HCT116 (cell line): ENCODE data around the gene CLCF1. TPM values are rescaled to one million over a fixed set of nuclear protein-coding genes. Genes with fewer than 3 reads are reported as not detected.

Experiments used
- ATAC-seq: fragments of 200-7000 bp; cut with Tn5 transposase; 2 replicates; pipeline ENCODE4 v1.9.1; 2020; ENCODE audit warnings: mild to moderate bottlenecking, moderate library complexity
- BruUV-seq: library from RNA; stranded (reverse); fragments of 400-500 nt; replicated peaks from 2 replicates; lab custom pipeline; 2021; lab: Mats Ljungman, UMichigan
- CTCF ChIA-PET: fragments of 300-600 bp; sonication (Branson Sonifier 250); formaldehyde crosslinking; loops from one replicate; lab custom pipeline; 2021; ENCODE audit warnings: antibody characterized with exemption; lab: Charles Lee
- POLR2A ChIA-PET: fragments of 300-600, 350-600 bp; sonication (Branson Sonifier 250); formaldehyde crosslinking; loops from one replicate; lab custom pipeline; 2021; ENCODE audit warnings: antibody characterized with exemption; lab: Charles Lee
- RAD21 ChIA-PET, 2 experiments: fragments of 300-600 bp; sonication (Branson Sonifier 250); formaldehyde crosslinking; loops; one replicate each; lab custom pipeline; 2023; ENCODE audit warnings: low total read pairs in 2 of 2; ENCODE audit not compliant: uncharacterized antibody in 2 of 2, unreplicated experiment in 2 of 2, low non-redundant PET in 1 of 2; lab: Charles Lee
- DNase-seq: peaks from one replicate; pipeline ENCODE4 v3.0.0-alpha.2; 2010; ENCODE audit warnings: low read depth, low spot score
- H2AFZ ChIP-seq: fragments of 200-600 bp; shearing (Covaris generic), sonication (generic); 2 replicates; pipeline ENCODE4 v1.6.1; 2017; ENCODE audit warnings: low read depth, mixed run types, mixed read lengths, antibody characterized with exemption, low read length; ENCODE audit not compliant: poor library complexity, severe bottlenecking
- H3K27ac ChIP-seq: 2 replicates; pipeline ENCODE4 v1.5.1; 2012; ENCODE audit warnings: low read depth, low read length
- H3K27me3 ChIP-seq: fragments of 200-600 bp; sonication (generic); 2 replicates; pipeline ENCODE4 v1.6.1; 2016; ENCODE audit warnings: mixed run types, low read length, mixed read lengths; ENCODE audit not compliant: insufficient read depth
- H3K36me3 ChIP-seq, 2 experiments: fragments of 200-500 bp in 1 of 2; fragments of 200-600 bp in 1 of 2; sonication (Bioruptor generic) in 1 of 2; sonication (generic) in 1 of 2; 2 replicates each; pipeline versions ENCODE4 v1.5.1 to v1.6.1; 2014 to 2016; ENCODE audit warnings: low read length in 2 of 2, inconsistent platforms in 1 of 2, mixed read lengths in 1 of 2, mixed run types in 1 of 2; ENCODE audit not compliant: insufficient read depth in 2 of 2, control insufficient read depth in 1 of 2
- H3K4me1 ChIP-seq, 2 experiments: fragments of 200-600 bp in 1 of 2; sonication (generic) in 1 of 2; 2 replicates each; pipeline versions ENCODE4 v1.5.1 to v1.6.1; 2012 to 2017; ENCODE audit warnings: low read length in 2 of 2, inconsistent platforms in 1 of 2, mild to moderate bottlenecking in 1 of 2, mixed read lengths in 1 of 2, mixed run types in 1 of 2, moderate library complexity in 1 of 2; ENCODE audit not compliant: insufficient read depth in 2 of 2, control insufficient read depth in 1 of 2
- H3K4me2 ChIP-seq: fragments of 200-600 bp; sonication (generic); 2 replicates; pipeline ENCODE4 v1.6.1; 2017; ENCODE audit warnings: mixed run types, low read length, mixed read lengths
- H3K4me3 ChIP-seq, 2 experiments: fragments of 200-600 bp in 1 of 2; sonication (generic) in 1 of 2; replicated peaks in 1 of 2; 2 replicates each; pipeline ENCODE4 v1.5.1; 2011 to 2016; ENCODE audit warnings: low read length in 2 of 2, control low read depth in 1 of 2, low read depth in 1 of 2, mild to moderate bottlenecking in 1 of 2, mixed read lengths in 1 of 2, mixed run types in 1 of 2
- H3K79me2 ChIP-seq: fragments of 200-600 bp; sonication (generic); 2 replicates; pipeline ENCODE4 v1.6.1; 2017; ENCODE audit warnings: mild to moderate bottlenecking, mixed run types, low read length, moderate library complexity, mixed read lengths; ENCODE audit not compliant: insufficient read depth
- H3K9ac ChIP-seq: fragments of 200-600 bp; sonication (generic); 2 replicates; pipeline ENCODE4 v1.6.1; 2016; ENCODE audit warnings: low read length, mixed read lengths
- H3K9me2 ChIP-seq: fragments of 200-600 bp; sonication (generic), shearing (Covaris generic); 2 replicates; pipeline ENCODE4 v1.6.1; 2017; ENCODE audit warnings: mixed run types, mild to moderate bottlenecking, moderate library complexity; ENCODE audit not compliant: insufficient read depth
- H3K9me3 ChIP-seq, 2 experiments: fragments of 200-500 bp in 1 of 2; fragments of 200-600 bp in 1 of 2; sonication (Bioruptor generic) in 1 of 2; sonication (generic) in 1 of 2; 2 replicates each; pipeline ENCODE4 v1.6.1; 2014 to 2017; ENCODE audit warnings: low read length in 2 of 2, mixed read lengths in 2 of 2, inconsistent platforms in 1 of 2, low read depth in 1 of 2, mild to moderate bottlenecking in 1 of 2, mixed run types in 1 of 2, moderate library complexity in 1 of 2; ENCODE audit not compliant: control insufficient read depth in 1 of 2, insufficient read depth in 1 of 2
- H4K20me1 ChIP-seq: fragments of 200-600 bp; sonication (generic), shearing (Covaris generic); 2 replicates; pipeline ENCODE4 v1.6.1; 2017; ENCODE audit warnings: mixed run types, mild to moderate bottlenecking, moderate library complexity; ENCODE audit not compliant: insufficient read depth
- CBX3 ChIP-seq: IDR thresholded peaks from 2 replicates; pipeline ENCODE4 v1.6.1; 2012; ENCODE audit warnings: low read depth
- CEBPB ChIP-seq: IDR thresholded peaks from 2 replicates; pipeline ENCODE4 v1.6.1; 2012; ENCODE audit warnings: low read depth
- EZH2 ChIP-seq: fragments of 200-600 bp; sonication (generic); IDR thresholded peaks from 2 replicates; pipeline ENCODE4 v1.6.1; 2017; ENCODE audit warnings: antibody characterized with exemption, mixed run types
- EZH2phosphoT487 ChIP-seq: fragments of 200-600 bp; IDR thresholded peaks from 2 replicates; pipeline ENCODE4 v1.6.1; 2018; ENCODE audit warnings: antibody characterized with exemption, borderline replicate concordance
- FOSL1 ChIP-seq: IDR thresholded peaks from 2 replicates; pipeline ENCODE4 v1.6.1; 2012; ENCODE audit warnings: low read depth
- JUND ChIP-seq: IDR thresholded peaks from 2 replicates; pipeline ENCODE4 v1.6.1; 2012
- MAX ChIP-seq: IDR thresholded peaks from 2 replicates; pipeline ENCODE4 v1.6.1; 2012
- POLR2A ChIP-seq: IDR thresholded peaks from 2 replicates; pipeline ENCODE4 v1.7.0; 2011; ENCODE audit warnings: borderline replicate concordance; ENCODE audit not compliant: insufficient read depth, insufficient read length; ENCODE audit errors: extremely low read depth
- RAD21 ChIP-seq: IDR thresholded peaks from 2 replicates; pipeline ENCODE4 v1.6.1; 2012; ENCODE audit warnings: low read depth, mild to moderate bottlenecking
- REST ChIP-seq: IDR thresholded peaks from 2 replicates; pipeline ENCODE4 v1.6.1; 2012; ENCODE audit warnings: low read depth
- SP1 ChIP-seq: IDR thresholded peaks from 2 replicates; pipeline ENCODE4 v1.6.1; 2012; ENCODE audit warnings: low read depth
- SRF ChIP-seq: IDR thresholded peaks from 2 replicates; pipeline ENCODE4 v1.6.1; 2012; ENCODE audit warnings: low read depth
- ZFX ChIP-seq: fragments of 450-650 bp; IDR thresholded peaks from 2 replicates; pipeline ENCODE4 v1.6.1; 2017
- ZNF274 ChIP-seq: fragments of 200-500 bp; sonication (Bioruptor generic); IDR thresholded peaks from 2 replicates; pipeline ENCODE4 v1.6.1; 2014; ENCODE audit warnings: mild to moderate bottlenecking, low read depth, low read length, inconsistent platforms
- intact Hi-C: fragments of 100-400 bp; cut with micrococcal nuclease; formaldehyde crosslinking; loops from 2 replicates; pipeline ENCODE4 v1.10.0; 2022
- total RNA-seq: library from RNA; stranded (reverse); gene quantifications from one replicate; pipeline ENCODE4 v1.2.1, GENCODE V29; 2021; ENCODE audit not compliant: unreplicated experiment

The CLCF1 gene
- total RNA-seq, 1 experiment from 2014 or later = 12.2 TPM

GRCh38 chr11:67375320-67376055, 2.1 kb upstream of the CLCF1 start:
- H3K4me1 ChIP-seq = peaks cover 71 to 86% of the 10 kb centered on the region in 2 experiments
- ATAC-seq (no peak), DNase-seq (no peak)
- BruUV-seq = no TSS peak
- no peaks in the 10 kb centered on the region for H4K20me1 ChIP-seq
- peak overlapping the region; percentile 100 for H3K9ac ChIP-seq
- H3K9me2 ChIP-seq = no peaks in the 10 kb centered on the region
- peak overlapping the region; percentile 88 for H3K4me2 ChIP-seq
- TF ChIP-seq SP1 = no peak
- no peak for TF ChIP-seq EZH2phosphoT487
- no peak for TF ChIP-seq SRF
- no peak for TF ChIP-seq JUND
- no peak for TF ChIP-seq ZFX
- ChIA-PET CTCF (interaction anchor here (0.7 to 15.5 kb wide), 3 partner anchors 14 to 29 kb away, joined by 5 to 456 read pairs (median 9); partner anchors contain the start of gene POLD4), RAD21 (interaction anchor here in 1 of 2 experiments (1.2 kb wide), 1 partner anchor 19 kb away, joined by 3 read pairs; no protein-coding TSS in a partner anchor), POLR2A (interaction anchor here (0.7 to 15.1 kb wide), 3 partner anchors 16 to 114 kb away, joined by 3 to 210 read pairs (median 3); partner anchors contain the start of genes POLD4 and RAD9A)
- no peaks in the 10 kb centered on the region for H3K36me3 ChIP-seq
- peak overlapping the region in 1 of 2 experiments; percentile 40; a peak in 2 of 4 replicates for H3K4me3 ChIP-seq
- H3K79me2 ChIP-seq = peaks cover 24% of the 10 kb centered on the region
- H3K27ac ChIP-seq = peak overlapping the region; percentile 100
- no peak overlapping the region for H2AFZ ChIP-seq
- no peaks in the 10 kb centered on the region for H3K9me3 ChIP-seq
- H3K27me3 ChIP-seq = no peaks in the 10 kb centered on the region
- intact Hi-C loops = no loop called here

GRCh38 chr11:67374571-67375281, 1.3 kb upstream of the CLCF1 start:
- peak overlapping the region; percentile 88 for H3K4me2 ChIP-seq
- ChIA-PET CTCF (interaction anchor here (0.7 to 15.5 kb wide), 5 partner anchors 7 to 28 kb away, joined by 4 to 456 read pairs (median 9); partner anchors contain the start of gene POLD4), POLR2A (interaction anchor here (0.7 to 15.1 kb wide), 6 partner anchors 12 to 113 kb away, joined by 3 to 210 read pairs (median 4); partner anchors contain the start of genes POLD4 and PPP1CA), RAD21 (interaction anchor here (0.5 to 1.6 kb wide), 3 partner anchors 7 to 23 kb away, joined by 3 to 7 read pairs (median 6); no protein-coding TSS in a partner anchor)
- DNase-seq (no peak), ATAC-seq (peak; percentile 10)
- peak overlapping the region; percentile 100 for H3K27ac ChIP-seq
- peaks cover 66 to 84% of the 10 kb centered on the region in 2 experiments for H3K4me1 ChIP-seq
- peak overlapping the region; percentile 100 for H3K9ac ChIP-seq
- intact Hi-C loops = loop anchor here (1.0 kb wide), 1 partner anchor 17 kb away; no protein-coding TSS in a partner anchor
- H3K79me2 ChIP-seq = peaks cover 31% of the 10 kb centered on the region
- TSS peak; percentile 96 for BruUV-seq
- no peak overlapping the region for H2AFZ ChIP-seq
- H4K20me1 ChIP-seq = no peaks in the 10 kb centered on the region
- H3K4me3 ChIP-seq = peak overlapping the region; percentile 64 to 83
- no peaks in the 10 kb centered on the region for H3K9me2 ChIP-seq
- H3K36me3 ChIP-seq = no peaks in the 10 kb centered on the region
- H3K9me3 ChIP-seq = no peaks in the 10 kb centered on the region
- H3K27me3 ChIP-seq = no peaks in the 10 kb centered on the region
- no peak for TF ChIP-seq POLR2A
- TF ChIP-seq ZFX = no peak
- TF ChIP-seq FOSL1 = no peak
- TF ChIP-seq ZNF274 = no peak
- TF ChIP-seq RAD21 = no peak
- TF ChIP-seq REST = no peak
- TF ChIP-seq SRF = no peak
- no peak for TF ChIP-seq MAX
- no peak for TF ChIP-seq CEBPB
- no peak for TF ChIP-seq CBX3
- TF ChIP-seq EZH2 = no peak
